GM23248 (cell line): Measurements from ENCODE around the gene GABPB2. TPM values are rescaled to one million over a fixed set of nuclear protein-coding genes. Genes with fewer than 3 reads are reported as not detected.

Experiments
- DNase-seq: peaks from one replicate; pipeline ENCODE4 v3.0.0-alpha.2; 2015
- H2AFZ ChIP-seq: fragments of 200-600 bp; sonication (generic); 2 replicates; pipeline ENCODE4 v1.6.1; 2016; ENCODE audit warnings: antibody characterized with exemption
- H3F3A ChIP-seq: fragments of 200-600 bp; sonication (generic); 2 replicates; pipeline ENCODE4 v1.6.1; 2016; ENCODE audit warnings: mild to moderate bottlenecking, antibody characterized with exemption, mixed run types; ENCODE audit not compliant: insufficient read depth
- H3K27ac ChIP-seq: fragments of 200-600 bp; sonication (generic); 2 replicates; pipeline ENCODE4 v1.5.1; 2016; ENCODE audit warnings: mild to moderate bottlenecking
- H3K27me3 ChIP-seq: fragments of 200-600 bp; sonication (generic); replicated peaks from 2 replicates; pipeline ENCODE4 v1.6.1; 2016; ENCODE audit warnings: mild to moderate bottlenecking; ENCODE audit not compliant: insufficient read depth
- H3K36me3 ChIP-seq: fragments of 200-600 bp; sonication (generic); 2 replicates; pipeline ENCODE4 v1.6.1; 2016; ENCODE audit warnings: low read depth, mild to moderate bottlenecking
- H3K4me1 ChIP-seq: fragments of 200-600 bp; sonication (generic); 2 replicates; pipeline ENCODE4 v1.6.1; 2016; ENCODE audit warnings: mild to moderate bottlenecking; ENCODE audit not compliant: insufficient read depth
- H3K4me2 ChIP-seq: fragments of 200-600 bp; sonication (generic); one replicate; pipeline ENCODE4 v1.6.1; 2016; ENCODE audit warnings: mild to moderate bottlenecking; ENCODE audit not compliant: unreplicated experiment
- H3K4me3 ChIP-seq: fragments of 200-600 bp; sonication (generic); 2 replicates; pipeline ENCODE4 v1.5.1; 2016; ENCODE audit warnings: mild to moderate bottlenecking
- H3K79me2 ChIP-seq: fragments of 200-600 bp; sonication (generic); 2 replicates; pipeline ENCODE4 v1.6.1; 2016; ENCODE audit warnings: mild to moderate bottlenecking; ENCODE audit not compliant: insufficient read depth
- H3K9ac ChIP-seq: fragments of 200-600 bp; sonication (generic); 2 replicates; pipeline ENCODE4 v1.6.1; 2016; ENCODE audit warnings: mild to moderate bottlenecking
- H3K9me2 ChIP-seq: fragments of 200-600 bp; sonication (generic); 2 replicates; pipeline ENCODE4 v1.6.1; 2016; ENCODE audit warnings: mixed run types, mild to moderate bottlenecking, moderate library complexity; ENCODE audit not compliant: insufficient read depth
- H3K9me3 ChIP-seq: fragments of 200-600 bp; sonication (generic); one replicate; pipeline ENCODE4 v1.6.1; 2017; ENCODE audit warnings: low read depth
- H4K20me1 ChIP-seq: fragments of 200-600 bp; sonication (generic); 2 replicates; pipeline ENCODE4 v1.6.0; 2016; ENCODE audit not compliant: insufficient read depth
- EZH2 ChIP-seq: fragments of 200-600 bp; sonication (generic); IDR thresholded peaks from 2 replicates; pipeline ENCODE4 v1.6.1; 2018; ENCODE audit warnings: antibody characterized with exemption, mild to moderate bottlenecking; ENCODE audit not compliant: insufficient read depth, poor library complexity, severe bottlenecking
- EZH2phosphoT487 ChIP-seq: fragments of 200-600 bp; sonication (generic); IDR thresholded peaks from 2 replicates; pipeline ENCODE4 v1.6.1; 2018; ENCODE audit warnings: antibody characterized with exemption, moderate library complexity, mild to moderate bottlenecking, low read depth; ENCODE audit not compliant: insufficient read depth
- WGBS, 2 experiments: methylation state at CpG; one replicate each; pipeline ENCODE4 v1.1.6; 2015 to 2017; ENCODE audit warnings: low lambda C conversion rate in 2 of 2, low coverage in 1 of 2; ENCODE audit errors: missing lambda C conversion rate in 2 of 2; 5-methylcytosine and 5-hydroxymethylcytosine counted together
- in situ Hi-C: fragments of 300-500 bp; cut with MboI; formaldehyde crosslinking; loops from 2 replicates; pipeline ENCODE4 v1.15.0; 2020
- polyA plus RNA-seq: library from polyadenylated mRNA; unstranded; fragments of >200 nt; fragmentation: Nextera tagmentation; extraction: Ambion mirVana; gene quantifications from 2 replicates; pipeline ENCODE4 v1.2.1, GENCODE V29; 2016
- total RNA-seq: library from RNA; depleted of rRNA; stranded (reverse); fragments of >200 nt; shearing (Covaris generic); gene quantifications from 2 replicates; pipeline ENCODE4 v1.2.3, GENCODE V29; 2014

Gene GABPB2
- total and polyA plus RNA-seq, 2 experiments from 2014 or later = 7.4 to 14.7 TPM

- TF ChIP-seq EZH2phosphoT487 (no peak), EZH2 (no peak)
- no peaks in the 10 kb centered on the region for H3K9me2 ChIP-seq
- H3K4me2 ChIP-seq = no peak overlapping the region
- DNase-seq = no peak
- H3K27ac ChIP-seq = no peak overlapping the region
- no peaks in the 10 kb centered on the region for H4K20me1 ChIP-seq
- H3K79me2 ChIP-seq = peaks cover 77% of the 10 kb centered on the region
- H3K9me3 ChIP-seq = no peaks in the 10 kb centered on the region
- no peak overlapping the region for H3K9ac ChIP-seq
- in situ Hi-C loops = no loop called here
- H3K4me1 ChIP-seq = peaks cover 24% of the 10 kb centered on the region
- no peak overlapping the region for H2AFZ ChIP-seq
- H3F3A ChIP-seq = peaks cover 21% of the 10 kb centered on the region; the same call in 1 of the 2 replicates
- no peaks in the 10 kb centered on the region for H3K27me3 ChIP-seq
- H3K36me3 ChIP-seq = no peaks in the 10 kb centered on the region
- H3K4me3 ChIP-seq = no peak overlapping the region
These were observed 5.4 kb upstream of the GABPB2 start for GRCh38 chr1:151065089-151065645.

- no peak overlapping the region for H3K4me2 ChIP-seq
- no peak overlapping the region for H2AFZ ChIP-seq
- peaks cover 65% of the 10 kb centered on the region for H3K79me2 ChIP-seq
- no peak for DNase-seq
- no peak overlapping the region for H3K4me3 ChIP-seq
- peaks cover 21% of the 10 kb centered on the region; the same call in 1 of the 2 replicates for H3F3A ChIP-seq
- in situ Hi-C loops = no loop called here
- peaks cover 16% of the 10 kb centered on the region for H3K4me1 ChIP-seq
- no peaks in the 10 kb centered on the region for H3K27me3 ChIP-seq
- no peak overlapping the region for H3K9ac ChIP-seq
- TF ChIP-seq EZH2phosphoT487 (no peak), EZH2 (no peak)
- no peaks in the 10 kb centered on the region for H4K20me1 ChIP-seq
- H3K9me2 ChIP-seq = no peaks in the 10 kb centered on the region
- no peaks in the 10 kb centered on the region for H3K9me3 ChIP-seq
- no peaks in the 10 kb centered on the region for H3K36me3 ChIP-seq
- WGBS, 2 experiments = 93 to 98% methylated on average over 4 of the region's 4 CpGs
- H3K27ac ChIP-seq = no peak overlapping the region
These were observed 3.4 kb upstream of the GABPB2 start for GRCh38 chr1:151067185-151067584.

- no peak overlapping the region for H3K4me3 ChIP-seq
- no peak for DNase-seq
- H2AFZ ChIP-seq = no peak overlapping the region
- no peaks in the 10 kb centered on the region for H3K9me3 ChIP-seq
- H3K4me2 ChIP-seq = no peak overlapping the region
- WGBS, 2 experiments = 96 to 97% methylated on average over 5 of the region's 5 CpGs
- no peak overlapping the region for H3K9ac ChIP-seq
- no peaks in the 10 kb centered on the region for H3K9me2 ChIP-seq
- no peak overlapping the region; the same call in 1 of the 2 replicates for H3K27ac ChIP-seq
- in situ Hi-C loops = no loop called here
- H4K20me1 ChIP-seq = no peaks in the 10 kb centered on the region
- H3K79me2 ChIP-seq = peaks cover 69% of the 10 kb centered on the region
- H3K4me1 ChIP-seq = peaks cover 3% of the 10 kb centered on the region; the same call in 1 of the 2 replicates
- no peaks in the 10 kb centered on the region for H3K36me3 ChIP-seq
- H3F3A ChIP-seq = peaks cover 15% of the 10 kb centered on the region; the same call in 1 of the 2 replicates
- no peaks in the 10 kb centered on the region for H3K27me3 ChIP-seq
- TF ChIP-seq EZH2phosphoT487 (no peak), EZH2 (no peak)
These were observed 1.5 kb upstream of the GABPB2 start for GRCh38 chr1:151069103-151069486.

GRCh38 chr1:151072224-151072623 is 1.7 kb downstream of the GABPB2 start:
- no peak for TF ChIP-seq EZH2
- TF ChIP-seq EZH2phosphoT487 = no peak
- Histone ChIP-seq H3K4me2 (no peak overlapping the region), H4K20me1 (no peaks in the 10 kb centered on the region), H3K9ac (no peak overlapping the region), H3K36me3 (no peaks in the 10 kb centered on the region), H2AFZ (peak overlapping the region; percentile 89; the same call in 1 of the 2 replicates), H3K4me1 (peaks cover 3% of the 10 kb centered on the region; the same call in 1 of the 2 replicates), H3K9me2 (no peaks in the 10 kb centered on the region), H3K27me3 (no peaks in the 10 kb centered on the region), H3K9me3 (no peaks in the 10 kb centered on the region), H3K27ac (no peak overlapping the region), H3K79me2 (peaks cover 42% of the 10 kb centered on the region), H3K4me3 (no peak overlapping the region), H3F3A (peaks cover 13% of the 10 kb centered on the region; the same call in 1 of the 2 replicates)
- WGBS, 2 experiments = 85 to 90% methylated on average over 13 of the region's 13 CpGs
- in situ Hi-C loops = no loop called here
- DNase-seq = no peak
